DOHH2 (cell line): ENCODE measurements around the gene MTCL1.

ENCODE experiments used
- H3F3A ChIP-seq: fragments of 200-600 bp; sonication (generic), shearing (Covaris generic); 2 replicates; pipeline ENCODE4 v1.6.0; 2016; ENCODE audit warnings: antibody characterized with exemption, mild to moderate bottlenecking; ENCODE audit not compliant: control insufficient read depth, insufficient read depth
- H3K27ac ChIP-seq: fragments of 200-600 bp; sonication (generic); 2 replicates; pipeline ENCODE4 v1.5.1; 2014; ENCODE audit warnings: low read depth, mild to moderate bottlenecking, low read length, moderate library complexity
- H3K27me3 ChIP-seq: fragments of 200-600 bp; sonication (generic); 2 replicates; pipeline ENCODE4 v1.6.1; 2014; ENCODE audit warnings: mild to moderate bottlenecking, low read length, mixed read lengths; ENCODE audit not compliant: control insufficient read depth
- H3K36me3 ChIP-seq: fragments of 200-600 bp; sonication (generic); 2 replicates; pipeline ENCODE4 v1.6.1; 2014; ENCODE audit warnings: mild to moderate bottlenecking, low read length, moderate library complexity, mixed read lengths; ENCODE audit not compliant: control insufficient read depth
- H3K4me1 ChIP-seq: fragments of 200-600 bp; sonication (generic); 2 replicates; pipeline ENCODE4 v1.6.1; 2014; ENCODE audit warnings: mild to moderate bottlenecking, low read length, mixed read lengths; ENCODE audit not compliant: control insufficient read depth
- H3K4me2 ChIP-seq: fragments of 200-600 bp; sonication (generic); 2 replicates; pipeline ENCODE4 v1.6.0; 2014; ENCODE audit warnings: mild to moderate bottlenecking, low read length, moderate library complexity
- H3K4me3 ChIP-seq: fragments of 200-600 bp; sonication (generic); 2 replicates; pipeline ENCODE4 v1.5.1; 2014; ENCODE audit warnings: mild to moderate bottlenecking, low read length, mixed read lengths
- H3K79me2 ChIP-seq: fragments of 200-600 bp; sonication (generic); 2 replicates; pipeline ENCODE4 v1.6.1; 2014; ENCODE audit warnings: mild to moderate bottlenecking, low read length, mixed read lengths; ENCODE audit not compliant: control insufficient read depth
- H3K9me2 ChIP-seq: fragments of 200-600 bp; sonication (generic); replicated peaks from 2 replicates; pipeline ENCODE4 v1.6.1; 2014; ENCODE audit warnings: mild to moderate bottlenecking, low read length, mixed read lengths; ENCODE audit not compliant: control insufficient read depth
- H3K9me3 ChIP-seq: fragments of 200-600 bp; sonication (generic); 2 replicates; pipeline ENCODE4 v1.6.1; 2014; ENCODE audit warnings: antibody characterized with exemption, low read length, mixed read lengths; ENCODE audit not compliant: control insufficient read depth, insufficient read depth
- H4K20me1 ChIP-seq: fragments of 200-600 bp; sonication (generic); 2 replicates; pipeline ENCODE4 v1.6.0; 2014; ENCODE audit warnings: low read depth, mild to moderate bottlenecking, antibody characterized with exemption, low read length, moderate library complexity; ENCODE audit not compliant: control insufficient read depth, insufficient read depth
- CTCF ChIP-seq: fragments of 200-600 bp; sonication (generic); IDR thresholded peaks from one replicate; pipeline ENCODE4 v1.5.1; 2014; ENCODE audit warnings: antibody characterized with exemption, mild to moderate bottlenecking, low read depth, low read length; ENCODE audit not compliant: poor library complexity, severe bottlenecking
- EZH2phosphoT487 ChIP-seq: fragments of 200-600 bp; sonication (generic); IDR thresholded peaks from 2 replicates; pipeline ENCODE4 v1.6.1; 2017; ENCODE audit warnings: borderline replicate concordance, mild to moderate bottlenecking, antibody characterized with exemption, low read length, moderate library complexity, mixed read lengths

MTCL1 gene

GRCh38 chr18:8856769-8857393, 151.5 kb downstream of the MTCL1 start:
- Histone ChIP-seq H3F3A (no peaks in the 10 kb centered on the region), H3K9me3 (no peaks in the 10 kb centered on the region), H4K20me1 (no peaks in the 10 kb centered on the region), H3K4me2 (no peak overlapping the region), H3K4me1 (peaks cover 10% of the 10 kb centered on the region), H3K79me2 (no peaks in the 10 kb centered on the region), H3K27me3 (peaks cover 3% of the 10 kb centered on the region; the same call in 1 of the 2 replicates), H3K4me3 (no peak overlapping the region), H3K36me3 (no peaks in the 10 kb centered on the region), H3K27ac (no peak overlapping the region), H3K9me2 (no peaks in the 10 kb centered on the region)
- TF ChIP-seq EZH2phosphoT487 (no peak), CTCF (no peak)

GRCh38 chr18:8857806-8858205, 152.4 kb downstream of the MTCL1 start:
- H3K27me3 ChIP-seq = peaks cover 3% of the 10 kb centered on the region; the same call in 1 of the 2 replicates
- no peaks in the 10 kb centered on the region for H3K9me2 ChIP-seq
- H3K4me3 ChIP-seq = no peak overlapping the region
- H3K79me2 ChIP-seq = no peaks in the 10 kb centered on the region
- no peaks in the 10 kb centered on the region for H3K36me3 ChIP-seq
- H3F3A ChIP-seq = no peaks in the 10 kb centered on the region
- TF ChIP-seq CTCF = no peak
- TF ChIP-seq EZH2phosphoT487 = no peak
- H4K20me1 ChIP-seq = no peaks in the 10 kb centered on the region
- no peak overlapping the region for H3K4me2 ChIP-seq
- H3K4me1 ChIP-seq = peaks cover 10% of the 10 kb centered on the region
- no peaks in the 10 kb centered on the region for H3K9me3 ChIP-seq
- no peak overlapping the region for H3K27ac ChIP-seq

- H3K4me3 ChIP-seq = no peak overlapping the region
- no peak for TF ChIP-seq CTCF
- no peak for TF ChIP-seq EZH2phosphoT487
- H3K9me2 ChIP-seq = no peaks in the 10 kb centered on the region
- H3K79me2 ChIP-seq = no peaks in the 10 kb centered on the region
- no peaks in the 10 kb centered on the region for H4K20me1 ChIP-seq
- H3K36me3 ChIP-seq = no peaks in the 10 kb centered on the region
- H3K4me1 ChIP-seq = peaks cover 10% of the 10 kb centered on the region
- no peak overlapping the region for H3K4me2 ChIP-seq
- no peak overlapping the region for H3K27ac ChIP-seq
- H3K9me3 ChIP-seq = no peaks in the 10 kb centered on the region
- no peaks in the 10 kb centered on the region for H3F3A ChIP-seq
- peaks cover 3% of the 10 kb centered on the region; the same call in 1 of the 2 replicates for H3K27me3 ChIP-seq
Measured at GRCh38 chr18:8858888-8859511, 153.6 kb downstream of the MTCL1 start.
